K562 (cell line): ENCODE data around the gene ADNP. TPM values are rescaled to one million over a fixed set of nuclear protein-coding genes. Genes with fewer than 3 reads are reported as not detected.

Source experiments
- DMBX1 ChIP-seq: fragments of 250-450 bp; sonication (Bioruptor Pico); IDR thresholded peaks from 2 replicates; pipeline ENCODE4 v1.8.0; 2022; ENCODE audit warnings: inconsistent platforms, mild to moderate bottlenecking, moderate library complexity, borderline replicate concordance
- FOSL1 ChIP-seq: fragments of 200-800 bp; sonication (Bioruptor generic); conservative IDR thresholded peaks from 2 replicates; pipeline ENCODE4 v1.6.1; 2016; ENCODE audit warnings: missing genetic modification characterization, missing compliant biosample characterization
- HCFC1 ChIP-seq: IDR thresholded peaks from 2 replicates; pipeline ENCODE4 v1.6.1; 2012; ENCODE audit warnings: low read depth, low read length, improper control_type of control experiment
- HMGXB4 ChIP-seq: sonication (generic); formaldehyde crosslinking; IDR thresholded peaks from 2 replicates; pipeline ENCODE4 v1.8.1; 2023; ENCODE audit warnings: mild to moderate bottlenecking, missing genetic modification reagents
- KLF10 ChIP-seq: fragments of 250-450 bp; sonication (Bioruptor Pico); IDR thresholded peaks from 2 replicates; pipeline ENCODE4 v1.6.1; 2021; ENCODE audit warnings: matching md5 sums
- MEIS2 ChIP-seq: fragments of 450-650 bp; IDR thresholded peaks from 2 replicates; pipeline ENCODE4 v1.6.1; 2014; ENCODE audit warnings: mild to moderate bottlenecking; ENCODE audit not compliant: partially characterized antibody
- TFE3 ChIP-seq: fragments of 450-650 bp; formaldehyde crosslinking; IDR thresholded peaks from 2 replicates; pipeline ENCODE4 v1.4.0; 2020; ENCODE audit warnings: mild to moderate bottlenecking, mixed read lengths
- polyA plus RNA-seq, 8 experiments: library from polyadenylated mRNA; depleted of rRNA in 4 of 8; stranded (reverse) in 5 of 8; unstranded in 3 of 8; fragments of >200 nt; fragmentation: Nextera tagmentation in 2 of 8; fragmentation: Illumina TruSeq in 1 of 8; extraction: Ambion mirVana in 2 of 8; extraction: Trizol in 1 of 8; gene quantifications; 2 replicates each; pipeline versions ENCODE4 v1.2.1 to v1.2.3, GENCODE V29; 2011 to 2014; ENCODE audit warnings: inconsistent platforms in 1 of 8, missing spikeins in 1 of 8
- total RNA-seq, 7 experiments: library from RNA; depleted of rRNA in 6 of 7; stranded (reverse); fragments of >200 nt in 6 of 7; fragmentation: Illumina TruSeq in 2 of 7; extraction: Trizol in 2 of 7; gene quantifications; 2 replicates each; pipeline versions ENCODE4 v1.2.1 to v1.2.3, GENCODE V29; 2011 to 2021; ENCODE audit warnings: low replicate concordance in 1 of 7
- TF ChIP-seq, protein P1 (sequence below), 2 experiments: fragments of 450-650 bp; IDR thresholded peaks; 2 replicates each; pipeline ENCODE4 v1.6.1; 2016; ENCODE audit warnings: mild to moderate bottlenecking in 2 of 2, borderline replicate concordance in 1 of 2, low read depth in 1 of 2, moderate library complexity in 1 of 2
- TF ChIP-seq, protein P2 (sequence below): fragments of 250-450 bp; sonication (Bioruptor Pico); IDR thresholded peaks from 2 replicates; pipeline ENCODE4 v1.5.1; 2021; ENCODE audit warnings: mild to moderate bottlenecking
- TF ChIP-seq, protein P3 (sequence below): sonication (generic); formaldehyde crosslinking; IDR thresholded peaks from 2 replicates; pipeline ENCODE4 v1.8.0; 2022; ENCODE audit warnings: mild to moderate bottlenecking, missing genetic modification reagents, borderline replicate concordance

The ADNP gene
- total and polyA plus RNA-seq, 9 of the 15 experiments (the other 6 are each of a cell fraction or from before 2014, with no cell fraction given): 17.8 to 59.9 (median 25.3) TPM

DNA sequence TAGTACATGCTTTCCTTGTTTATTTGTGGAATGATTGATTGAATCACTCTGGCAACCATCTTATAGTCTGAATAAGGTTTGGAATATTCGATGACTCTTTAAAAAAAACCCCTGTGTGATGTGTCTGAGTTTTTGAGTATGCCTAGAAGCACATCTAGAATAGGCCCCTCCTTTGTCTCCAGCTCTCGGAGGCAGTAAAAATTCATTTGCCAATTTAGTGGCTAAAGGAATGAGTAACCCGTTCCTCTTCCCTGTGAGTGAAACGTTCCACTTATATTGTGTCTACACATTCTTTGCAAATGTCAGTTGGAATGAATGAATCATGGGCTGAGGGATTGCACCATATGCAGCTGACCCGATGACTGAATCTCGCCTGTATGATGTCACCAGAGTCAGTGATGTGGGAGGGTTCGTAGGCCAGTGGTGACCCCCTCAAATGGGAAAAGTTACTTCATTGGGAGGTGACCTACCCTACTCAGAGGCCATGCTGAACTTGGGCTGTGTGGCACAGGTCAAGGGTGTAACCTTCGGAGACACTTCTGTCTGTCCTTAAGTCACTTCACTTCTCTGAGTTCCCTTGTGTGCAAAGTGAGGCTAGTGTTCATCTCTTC, 48.9 kb upstream of the ADNP start (continued):
- TF ChIP-seq DMBX1 (CRISPR knock-in tag): no peak
- TF ChIP-seq, protein P1, sequence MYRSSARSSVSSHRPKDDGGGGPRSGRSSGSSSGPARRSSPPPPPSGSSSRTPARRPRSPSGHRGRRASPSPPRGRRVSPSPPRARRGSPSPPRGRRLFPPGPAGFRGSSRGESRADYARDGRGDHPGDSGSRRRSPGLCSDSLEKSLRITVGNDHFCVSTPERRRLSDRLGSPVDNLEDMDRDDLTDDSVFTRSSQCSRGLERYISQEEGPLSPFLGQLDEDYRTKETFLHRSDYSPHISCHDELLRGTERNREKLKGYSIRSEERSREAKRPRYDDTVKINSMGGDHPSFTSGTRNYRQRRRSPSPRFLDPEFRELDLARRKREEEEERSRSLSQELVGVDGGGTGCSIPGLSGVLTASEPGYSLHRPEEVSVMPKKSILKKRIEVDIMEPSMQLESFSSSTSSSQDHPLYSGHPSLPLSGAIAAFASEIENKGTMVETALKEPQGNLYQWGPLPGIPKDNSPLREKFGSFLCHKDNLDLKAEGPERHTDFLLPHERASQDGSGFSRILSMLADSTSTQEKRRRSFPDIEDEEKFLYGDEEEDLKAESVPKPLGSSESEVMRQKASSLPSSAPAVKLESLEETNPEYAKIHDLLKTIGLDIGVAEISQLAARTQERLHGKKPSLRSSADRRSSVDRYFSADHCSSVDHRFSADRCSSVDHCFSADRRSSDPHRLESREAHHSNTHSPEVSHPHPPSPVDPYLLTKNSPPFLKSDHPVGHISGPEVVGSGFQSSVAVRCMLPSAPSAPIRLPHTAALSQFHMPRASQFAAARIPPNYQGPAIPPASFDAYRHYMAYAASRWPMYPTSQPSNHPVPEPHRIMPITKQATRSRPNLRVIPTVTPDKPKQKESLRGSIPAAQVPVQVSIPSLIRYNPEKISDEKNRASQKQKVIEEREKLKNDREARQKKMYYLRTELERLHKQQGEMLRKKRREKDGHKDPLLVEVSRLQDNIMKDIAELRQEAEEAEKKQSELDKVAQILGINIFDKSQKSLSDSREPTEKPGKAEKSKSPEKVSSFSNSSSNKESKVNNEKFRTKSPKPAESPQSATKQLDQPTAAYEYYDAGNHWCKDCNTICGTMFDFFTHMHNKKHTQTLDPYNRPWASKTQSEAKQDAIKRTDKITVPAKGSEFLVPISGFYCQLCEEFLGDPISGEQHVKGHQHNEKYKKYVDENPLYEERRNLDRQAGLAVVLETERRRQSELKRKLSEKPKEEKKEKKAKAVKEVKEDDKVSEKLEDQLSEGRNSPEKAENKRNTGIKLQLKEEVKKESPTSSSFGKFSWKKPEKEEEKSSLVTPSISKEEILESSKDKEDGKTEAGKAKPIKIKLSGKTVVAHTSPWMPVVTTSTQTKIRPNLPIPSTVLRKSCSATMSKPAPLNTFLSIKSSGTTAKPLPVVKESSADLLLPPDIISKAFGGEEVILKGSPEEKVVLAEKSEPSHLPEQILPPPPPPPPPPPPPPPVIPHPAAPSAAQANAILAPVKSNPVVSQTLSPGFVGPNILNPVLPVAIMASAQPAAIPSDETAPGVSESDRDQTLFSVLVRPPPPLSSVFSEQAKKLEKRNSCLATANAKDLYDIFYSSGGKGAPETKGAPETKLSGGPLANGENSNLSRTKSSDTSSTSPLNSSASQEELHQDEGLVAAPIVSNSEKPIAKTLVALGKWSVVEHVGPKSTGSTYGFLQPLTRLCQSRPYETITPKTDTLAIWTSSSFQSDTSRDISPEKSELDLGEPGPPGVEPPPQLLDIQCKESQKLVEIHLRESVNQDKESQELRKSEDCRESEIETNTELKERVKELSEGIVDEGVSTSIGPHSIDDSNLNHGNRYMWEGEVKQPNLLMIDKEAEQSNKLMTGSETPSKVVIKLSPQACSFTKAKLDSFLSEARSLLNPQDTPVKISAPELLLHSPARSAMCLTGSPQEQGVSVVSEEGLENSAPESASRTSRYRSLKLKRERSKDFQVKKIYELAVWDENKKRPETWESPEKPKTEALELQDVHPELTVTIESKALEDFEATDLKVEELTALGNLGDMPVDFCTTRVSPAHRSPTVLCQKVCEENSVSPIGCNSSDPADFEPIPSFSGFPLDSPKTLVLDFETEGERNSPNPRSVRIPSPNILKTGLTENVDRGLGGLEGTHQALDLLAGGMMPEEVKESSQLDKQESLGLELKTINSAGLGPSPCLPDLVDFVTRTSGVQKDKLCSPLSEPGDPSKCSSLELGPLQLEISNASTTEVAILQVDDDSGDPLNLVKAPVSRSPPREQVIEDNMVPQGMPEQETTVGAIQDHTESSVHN (IDR thresholded peaks at IDR 0.05; ENCODE audit: borderline replicate concordance in 1 of 2, low read depth in 1 of 2): peak in 1 of 2 experiments; percentile 91; a peak in 2 of 4 replicates
- no peak for TF ChIP-seq HCFC1
- TF ChIP-seq, protein P2, sequence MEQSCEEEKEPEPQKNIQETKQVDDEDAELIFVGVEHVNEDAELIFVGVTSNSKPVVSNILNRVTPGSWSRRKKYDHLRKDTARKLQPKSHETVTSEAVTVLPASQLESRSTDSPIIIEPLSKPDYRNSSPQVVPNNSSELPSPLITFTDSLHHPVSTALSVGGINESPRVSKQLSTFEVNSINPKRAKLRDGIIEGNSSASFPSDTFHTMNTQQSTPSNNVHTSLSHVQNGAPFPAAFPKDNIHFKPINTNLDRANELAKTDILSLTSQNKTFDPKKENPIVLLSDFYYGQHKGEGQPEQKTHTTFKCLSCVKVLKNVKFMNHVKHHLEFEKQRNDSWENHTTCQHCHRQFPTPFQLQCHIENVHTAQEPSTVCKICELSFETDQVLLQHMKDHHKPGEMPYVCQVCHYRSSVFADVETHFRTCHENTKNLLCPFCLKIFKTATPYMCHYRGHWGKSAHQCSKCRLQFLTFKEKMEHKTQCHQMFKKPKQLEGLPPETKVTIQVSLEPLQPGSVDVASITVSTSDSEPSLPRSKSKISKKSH (CRISPR knock-in tag): no peak
- no peak for TF ChIP-seq KLF10 (CRISPR knock-in tag)
- TF ChIP-seq MEIS2: peak; percentile 71
- TF ChIP-seq, protein P3, sequence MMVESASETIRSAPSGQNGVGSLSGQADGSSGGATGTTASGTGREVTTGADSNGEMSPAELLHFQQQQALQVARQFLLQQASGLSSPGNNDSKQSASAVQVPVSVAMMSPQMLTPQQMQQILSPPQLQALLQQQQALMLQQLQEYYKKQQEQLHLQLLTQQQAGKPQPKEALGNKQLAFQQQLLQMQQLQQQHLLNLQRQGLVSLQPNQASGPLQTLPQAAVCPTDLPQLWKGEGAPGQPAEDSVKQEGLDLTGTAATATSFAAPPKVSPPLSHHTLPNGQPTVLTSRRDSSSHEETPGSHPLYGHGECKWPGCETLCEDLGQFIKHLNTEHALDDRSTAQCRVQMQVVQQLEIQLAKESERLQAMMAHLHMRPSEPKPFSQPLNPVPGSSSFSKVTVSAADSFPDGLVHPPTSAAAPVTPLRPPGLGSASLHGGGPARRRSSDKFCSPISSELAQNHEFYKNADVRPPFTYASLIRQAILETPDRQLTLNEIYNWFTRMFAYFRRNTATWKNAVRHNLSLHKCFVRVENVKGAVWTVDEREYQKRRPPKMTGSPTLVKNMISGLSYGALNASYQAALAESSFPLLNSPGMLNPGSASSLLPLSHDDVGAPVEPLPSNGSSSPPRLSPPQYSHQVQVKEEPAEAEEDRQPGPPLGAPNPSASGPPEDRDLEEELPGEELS (CRISPR knock-in tag): no peak
- TF ChIP-seq TFE3: no peak
- no peak for TF ChIP-seq HMGXB4 (CRISPR knock-in tag)
- TF ChIP-seq FOSL1 (tag): peak; percentile 96
